IPS DF 6.9 (cell line): ENCODE data around the gene HSPA4.
"Not testable (repeated sequence)": the region's sequence is repeated elsewhere in the genome, so short reads cannot be mapped to it uniquely, and the experiment has no call there.

Experiments
- DNase-seq: peaks from one replicate; pipeline ENCODE4 v3.0.0-alpha.2; 2013; ENCODE audit warnings: low read depth, low spot score
- H3K27ac ChIP-seq: one replicate; pipeline ENCODE4 v1.5.1; 2013; ENCODE audit warnings: low read length, control low read depth
- H3K27me3 ChIP-seq: 2 replicates; pipeline ENCODE4 v1.6.1; 2013; ENCODE audit warnings: mild to moderate bottlenecking, low read length; ENCODE audit not compliant: control insufficient read depth, insufficient read depth
- H3K36me3 ChIP-seq: 2 replicates; pipeline ENCODE4 v1.6.1; 2013; ENCODE audit warnings: low read length; ENCODE audit not compliant: control insufficient read depth, insufficient read depth
- H3K4me1 ChIP-seq: 2 replicates; pipeline ENCODE4 v1.6.1; 2013; ENCODE audit warnings: low read length; ENCODE audit not compliant: control insufficient read depth, insufficient read depth
- H3K4me3 ChIP-seq: 2 replicates; pipeline ENCODE4 v1.5.1; 2013; ENCODE audit warnings: mild to moderate bottlenecking, low read length
- H3K9me3 ChIP-seq: 2 replicates; pipeline ENCODE4 v1.6.1; 2013; ENCODE audit warnings: low read length, inconsistent platforms; ENCODE audit not compliant: control insufficient read depth, insufficient read depth
- WGBS: extraction: QIAGEN DNeasy Blood & Tissue Kit; methylation state at CpG from one replicate; pipeline ENCODE4 v1.1.7; 2013; ENCODE audit warnings: mixed read lengths, missing lambda C conversion rate; ENCODE audit not compliant: insufficient read length, insufficient coverage; 5-methylcytosine and 5-hydroxymethylcytosine counted together

Gene HSPA4

DNA sequence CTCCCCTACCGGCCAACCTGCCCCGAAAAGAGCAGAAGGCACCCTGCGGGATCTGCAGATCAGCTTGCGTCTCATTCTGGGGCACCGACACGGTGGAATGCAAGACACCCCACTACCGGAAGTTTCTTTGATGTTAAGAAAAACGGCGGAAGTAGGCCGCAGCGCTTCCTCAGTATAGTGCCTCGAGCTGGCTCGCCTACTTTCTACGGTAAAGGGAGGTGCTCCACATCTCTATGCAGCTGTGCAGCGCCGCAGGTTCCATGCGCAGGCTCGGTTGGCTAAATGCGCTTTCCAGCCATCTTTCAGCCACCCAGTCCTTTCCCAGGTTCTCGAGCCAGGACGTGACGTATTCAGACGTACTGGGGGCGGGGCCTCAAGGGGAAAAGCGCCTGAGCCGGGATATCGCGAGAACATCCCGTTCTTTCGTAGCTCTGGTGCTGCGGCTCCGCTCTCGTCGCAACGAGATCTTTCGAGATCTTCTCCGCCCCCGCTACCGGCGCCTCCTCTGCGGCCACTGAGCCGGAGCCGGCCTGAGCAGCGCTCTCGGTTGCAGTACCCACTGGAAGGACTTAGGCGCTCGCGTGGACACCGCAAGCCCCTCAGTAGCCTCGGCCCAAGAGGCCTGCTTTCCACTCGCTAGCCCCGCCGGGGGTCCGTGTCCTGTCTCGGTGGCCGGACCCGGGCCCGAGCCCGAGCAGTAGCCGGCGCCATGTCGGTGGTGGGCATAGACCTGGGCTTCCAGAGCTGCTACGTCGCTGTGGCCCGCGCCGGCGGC is at the start of gene HSPA4:
HSPA4 (plus strand) TSS at position 472 of the 775 bp plus-strand sequence; CDS start at position 710, 238 bp downstream.
- peak within 1 kb of the TSS; percentile 86 for H3K4me3 ChIP-seq
- peak; percentile 97 for DNase-seq
- no CpG with 5 or more reads among the region's 68 CpGs for WGBS
- no peaks in the 10 kb centered on the region for H3K27me3 ChIP-seq
- H3K27ac ChIP-seq = peak within 1 kb of the TSS; percentile 36
- peaks cover 2% of the 10 kb centered on the region; the same call in 1 of the 2 replicates for H3K4me1 ChIP-seq
- H3K36me3 ChIP-seq = no peaks in the 10 kb centered on the region
- H3K9me3 ChIP-seq = no peaks in the 10 kb centered on the region

- Histone ChIP-seq H3K36me3 (no peaks in the 10 kb centered on the region; the same call in 1 of the 2 replicates), H3K9me3 (no peaks in the 10 kb centered on the region), H3K4me3 (no peak overlapping the region), H3K4me1 (no peaks in the 10 kb centered on the region), H3K27me3 (no peaks in the 10 kb centered on the region), H3K27ac (no peak overlapping the region)
- WGBS = no CpG with 5 or more reads among the region's 1 CpG
- DNase-seq = no peak
Measured at GRCh38 chr5:133006653-133007052, 45.2 kb upstream of the HSPA4 start.

DNA sequence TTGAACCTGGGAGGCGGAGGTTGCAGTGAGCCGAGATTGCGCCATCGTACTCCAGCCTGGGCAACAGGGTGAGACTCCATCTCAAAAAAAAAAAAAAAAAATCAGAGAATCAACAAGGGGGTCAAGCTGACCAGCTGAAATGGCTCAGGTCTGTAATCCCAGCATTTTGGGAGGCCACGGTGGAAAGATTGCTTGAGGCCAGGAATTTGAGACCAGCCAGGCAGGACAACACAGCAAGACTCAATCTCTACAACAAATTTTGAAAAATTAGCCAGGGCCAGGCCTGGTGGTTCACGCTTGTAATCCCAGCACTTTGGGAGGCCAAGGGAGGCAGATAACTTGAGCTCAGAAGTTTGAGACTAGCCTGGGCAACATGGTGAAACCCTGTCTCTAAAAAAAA is 43.4 kb upstream of the HSPA4 start:
- H3K4me3 ChIP-seq, DNase-seq, H3K27ac ChIP-seq, H3K9me3 ChIP-seq, H3K36me3 ChIP-seq, H3K4me1 ChIP-seq, H3K27me3 ChIP-seq: not testable (repeated sequence)
- no CpG with 5 or more reads among the region's 6 CpGs for WGBS

GRCh38 chr5:133015466-133015865 is 36.3 kb upstream of the HSPA4 start:
- H3K4me3 ChIP-seq = no peak overlapping the region
- H3K4me1 ChIP-seq = no peaks in the 10 kb centered on the region
- peaks cover 2% of the 10 kb centered on the region; the same call in 1 of the 2 replicates for H3K36me3 ChIP-seq
- H3K27ac ChIP-seq = no peak overlapping the region
- no peak for DNase-seq
- H3K9me3 ChIP-seq = no peaks in the 10 kb centered on the region
- WGBS = no CpG with 5 or more reads among the region's 1 CpG
- H3K27me3 ChIP-seq = no peaks in the 10 kb centered on the region

DNA sequence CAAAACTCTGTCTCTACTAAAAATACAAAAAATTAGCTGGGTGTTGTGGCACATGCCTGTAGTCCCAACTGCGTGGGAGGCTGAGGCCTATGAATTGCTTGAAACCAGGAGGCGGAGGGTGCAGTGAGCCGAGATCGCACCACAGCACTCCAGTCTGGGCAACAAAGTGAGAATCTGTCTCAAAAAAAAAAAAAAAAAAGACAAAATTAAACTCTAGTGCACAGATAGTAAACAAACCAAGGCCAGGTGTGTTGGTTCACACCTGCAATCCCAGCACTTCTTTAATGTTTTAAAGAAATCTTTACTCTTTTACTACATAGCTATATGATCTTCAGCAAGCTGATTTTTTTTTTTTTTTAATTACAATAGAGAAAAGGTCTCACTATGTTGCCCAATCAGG is 33.8 kb upstream of the HSPA4 start:
- DNase-seq = no peak
- Histone ChIP-seq H3K4me3 (no peak overlapping the region), H3K9me3 (no peaks in the 10 kb centered on the region), H3K27me3 (no peaks in the 10 kb centered on the region), H3K4me1 (no peaks in the 10 kb centered on the region), H3K27ac (no peak overlapping the region), H3K36me3 (peaks cover 2% of the 10 kb centered on the region; the same call in 1 of the 2 replicates)
- WGBS = no CpG with 5 or more reads among the region's 4 CpGs

- not testable (repeated sequence) for H3K27ac ChIP-seq, H3K27me3 ChIP-seq, H3K4me1 ChIP-seq, H3K36me3 ChIP-seq, DNase-seq, H3K9me3 ChIP-seq, H3K4me3 ChIP-seq
- WGBS = no CpG with 5 or more reads among the region's 7 CpGs
Measured at GRCh38 chr5:133019471-133019870, 32.3 kb upstream of the HSPA4 start.

GRCh38 chr5:133025804-133026663 is 25.8 kb upstream of the HSPA4 start, which contains the start of gene ZCCHC10:
Gene ZCCHC10 (minus strand): TSS chr5:133026549. CDS start chr5:133026537, 12 bp downstream.
- H3K9me3 ChIP-seq = no peaks in the 10 kb centered on the region
- no peaks in the 10 kb centered on the region for H3K4me1 ChIP-seq
- H3K27me3 ChIP-seq = no peaks in the 10 kb centered on the region
- no CpG with 5 or more reads among the region's 53 CpGs for WGBS
- peak within 1 kb of the TSS; percentile 79 for H3K4me3 ChIP-seq
- no peak within 1 kb of the TSS for H3K27ac ChIP-seq
- no peaks in the 10 kb centered on the region for H3K36me3 ChIP-seq
- DNase-seq = peak; percentile 91

- no peaks in the 10 kb centered on the region for H3K27me3 ChIP-seq
- H3K4me1 ChIP-seq = no peaks in the 10 kb centered on the region
- no CpG with 5 or more reads among the region's 15 CpGs for WGBS
- no peaks in the 10 kb centered on the region for H3K36me3 ChIP-seq
- H3K27ac ChIP-seq = no peak overlapping the region
- DNase-seq = no peak
- H3K9me3 ChIP-seq = no peaks in the 10 kb centered on the region
- peak overlapping the region; percentile 25; the same call in 1 of the 2 replicates for H3K4me3 ChIP-seq
Measured at GRCh38 chr5:133026664-133027153, 25.1 kb upstream of the HSPA4 start.

DNA sequence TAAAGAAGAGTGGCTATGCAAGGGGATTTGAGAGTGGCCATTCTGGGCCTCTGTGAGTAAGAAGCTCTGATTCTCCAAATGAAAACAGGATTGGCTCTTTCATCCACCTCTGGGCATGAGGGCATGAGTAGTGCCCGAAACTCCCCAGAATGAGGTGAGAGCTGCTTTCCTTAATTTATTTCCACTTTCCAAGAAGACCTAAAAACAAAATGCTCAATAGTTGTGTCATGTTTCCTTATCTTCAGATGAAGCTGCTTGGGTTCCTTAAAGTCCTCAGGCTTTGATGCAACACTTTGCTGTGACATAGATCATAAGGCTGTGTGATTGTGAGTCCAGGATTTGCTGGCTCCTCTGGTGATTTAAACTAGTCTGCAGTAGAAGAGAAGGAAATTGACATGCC is 22.4 kb upstream of the HSPA4 start:
- DNase-seq = no peak
- no peak overlapping the region for H3K4me3 ChIP-seq
- no peaks in the 10 kb centered on the region for H3K36me3 ChIP-seq
- whole genome bisulfite sequencing = no CpG with 5 or more reads among the region's 1 CpG
- H3K4me1 ChIP-seq = no peaks in the 10 kb centered on the region
- no peak overlapping the region for H3K27ac ChIP-seq
- no peaks in the 10 kb centered on the region for H3K27me3 ChIP-seq
- no peaks in the 10 kb centered on the region for H3K9me3 ChIP-seq

DNA sequence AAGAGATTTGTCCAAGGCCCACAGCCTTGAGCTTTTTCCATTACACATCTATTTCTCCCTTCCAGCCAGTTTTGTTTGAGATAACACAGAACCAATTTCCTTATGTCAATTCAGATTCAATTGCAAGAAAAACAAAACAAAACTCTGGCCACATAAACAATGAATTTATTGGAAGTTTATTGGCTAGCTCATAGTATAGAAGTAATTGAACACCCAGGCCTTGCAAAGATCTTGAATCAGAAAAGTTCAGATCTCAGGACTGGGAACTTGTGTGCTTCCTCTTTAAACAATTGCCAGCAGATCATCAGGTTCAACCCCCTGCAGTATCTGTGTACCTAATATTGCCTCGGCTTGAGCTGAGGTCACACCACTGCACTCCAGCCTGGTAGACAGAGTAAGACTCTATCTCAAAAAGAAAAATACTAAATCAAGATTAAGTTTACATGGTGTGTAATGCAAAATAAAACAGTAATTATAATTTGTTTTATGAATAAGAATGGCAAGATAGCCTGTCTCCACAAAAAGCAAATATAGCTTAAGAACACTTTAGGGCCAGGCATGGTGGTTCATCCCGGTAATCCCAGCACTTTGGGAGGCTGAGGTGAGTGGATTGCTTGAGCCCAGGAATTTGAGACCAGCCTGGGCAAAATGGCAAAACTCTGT is 21.3 kb upstream of the HSPA4 start:
- Histone ChIP-seq H3K27ac (no peak overlapping the region), H3K4me1 (no peaks in the 10 kb centered on the region), H3K4me3 (no peak overlapping the region), H3K27me3 (no peaks in the 10 kb centered on the region), H3K36me3 (no peaks in the 10 kb centered on the region), H3K9me3 (no peaks in the 10 kb centered on the region)
- no peak for DNase-seq
- no CpG with 5 or more reads among the region's 2 CpGs for WGBS
